Measurements from ENCODE around the gene FLNB.
A peak's percentile ranks its signal among the peaks of the same experiment; 100 is the strongest.

The FLNB gene

DNA sequence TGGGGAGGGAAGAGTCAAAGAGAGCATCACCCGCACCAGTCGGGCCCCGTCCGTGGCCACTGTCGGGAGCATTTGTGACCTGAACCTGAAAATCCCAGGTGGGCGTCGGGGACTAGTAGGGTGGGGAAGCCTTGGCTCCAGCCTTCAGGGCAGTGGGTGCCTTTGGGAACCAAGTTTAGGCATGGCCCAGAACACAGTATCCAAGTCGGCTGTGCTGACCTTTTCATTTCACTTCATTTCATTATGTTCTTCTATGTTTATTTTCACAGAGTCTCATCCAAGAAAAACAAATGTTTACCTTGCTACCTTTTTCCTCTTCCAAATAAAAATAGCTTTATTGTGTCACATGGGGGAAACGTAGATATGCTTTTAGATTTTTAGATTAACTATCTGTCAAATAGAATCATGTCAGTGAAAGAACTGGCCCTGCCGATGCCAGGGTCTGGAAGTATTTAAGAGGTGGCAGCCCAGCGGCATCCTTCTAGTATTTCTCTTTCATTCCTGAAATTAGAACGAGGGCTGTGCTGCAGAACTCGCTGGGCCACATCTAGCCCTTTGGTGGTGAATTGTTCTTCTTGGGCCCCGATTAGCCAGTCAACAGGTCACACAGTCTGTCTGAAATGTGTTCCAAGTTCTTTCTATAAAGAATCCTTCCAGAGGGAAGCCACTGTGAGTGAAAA, 142.0 kb downstream of the FLNB start:
- no peak for DNase-seq

DNA sequence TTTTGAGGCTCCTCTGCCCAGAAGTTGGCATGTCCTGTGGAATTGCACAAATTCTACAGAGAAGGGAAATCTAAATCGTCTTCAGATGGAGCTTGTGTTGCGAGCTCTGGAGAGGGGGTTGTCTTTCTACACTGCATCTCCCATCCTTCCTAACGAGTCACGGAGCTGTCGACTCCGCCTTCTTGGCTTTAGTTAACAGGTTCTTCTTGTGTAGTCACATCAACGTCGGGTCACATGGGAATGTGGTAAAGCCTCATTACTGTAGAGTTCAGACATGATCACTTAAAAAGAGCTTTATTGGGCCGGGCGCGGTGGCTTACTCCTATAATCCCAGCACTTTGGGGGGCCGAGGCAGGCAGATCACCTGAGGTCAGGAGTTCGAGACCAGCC, 142.6 kb downstream of the FLNB start:
- DNase-seq = no peak

GRCh38 chr3:58151637-58152036, 143.4 kb downstream of the FLNB start:
- peak; percentile 39 to 66 for DNase-seq

GRCh38 chr3:58152225-58153015, 144.2 kb downstream of the FLNB start:
- no peak for DNase-seq

DNA sequence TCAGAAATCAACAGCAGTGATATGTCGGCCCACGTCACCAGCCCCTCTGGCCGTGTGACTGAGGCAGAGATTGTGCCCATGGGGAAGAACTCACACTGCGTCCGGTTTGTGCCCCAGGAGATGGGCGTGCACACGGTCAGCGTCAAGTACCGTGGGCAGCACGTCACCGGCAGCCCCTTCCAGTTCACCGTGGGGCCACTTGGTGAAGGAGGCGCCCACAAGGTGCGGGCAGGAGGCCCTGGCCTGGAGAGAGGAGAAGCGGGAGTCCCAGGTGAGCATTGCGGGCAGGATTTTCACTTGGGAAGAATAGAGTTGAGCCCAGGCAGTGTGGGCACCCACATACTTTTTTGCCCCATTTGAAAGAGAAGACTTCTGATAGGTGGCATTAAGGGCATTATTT, 145.1 kb downstream of the FLNB start:
- no peak for DNase-seq

- DNase-seq = peak in 1 of 2 donors; percentile 10
Measured at GRCh38 chr3:58154626-58155449, 146.6 kb downstream of the FLNB start.

- no peak for DNase-seq
Measured at GRCh38 chr3:58155838-58156237, 147.6 kb downstream of the FLNB start.

DNA sequence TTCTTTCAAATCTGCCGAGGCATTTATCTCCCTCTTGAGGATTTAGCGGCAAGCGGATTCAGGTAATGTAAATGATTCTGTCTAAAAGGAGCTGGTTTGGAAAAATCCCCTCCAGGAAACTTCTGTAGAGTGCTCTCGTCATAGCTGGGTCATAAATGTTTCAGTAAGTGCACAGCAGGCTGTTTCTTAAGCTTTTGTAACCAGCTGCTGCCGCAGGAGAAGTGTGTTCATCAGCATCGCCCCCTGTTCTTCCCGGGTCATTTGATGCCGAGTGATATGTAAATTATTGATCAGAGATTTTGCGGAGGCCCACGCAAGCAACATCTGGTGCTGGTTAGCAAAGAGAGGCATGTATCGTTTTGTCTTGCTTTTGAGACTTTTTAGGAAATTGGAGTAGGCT, 149.5 kb downstream of the FLNB start:
- no peak for DNase-seq

DNA sequence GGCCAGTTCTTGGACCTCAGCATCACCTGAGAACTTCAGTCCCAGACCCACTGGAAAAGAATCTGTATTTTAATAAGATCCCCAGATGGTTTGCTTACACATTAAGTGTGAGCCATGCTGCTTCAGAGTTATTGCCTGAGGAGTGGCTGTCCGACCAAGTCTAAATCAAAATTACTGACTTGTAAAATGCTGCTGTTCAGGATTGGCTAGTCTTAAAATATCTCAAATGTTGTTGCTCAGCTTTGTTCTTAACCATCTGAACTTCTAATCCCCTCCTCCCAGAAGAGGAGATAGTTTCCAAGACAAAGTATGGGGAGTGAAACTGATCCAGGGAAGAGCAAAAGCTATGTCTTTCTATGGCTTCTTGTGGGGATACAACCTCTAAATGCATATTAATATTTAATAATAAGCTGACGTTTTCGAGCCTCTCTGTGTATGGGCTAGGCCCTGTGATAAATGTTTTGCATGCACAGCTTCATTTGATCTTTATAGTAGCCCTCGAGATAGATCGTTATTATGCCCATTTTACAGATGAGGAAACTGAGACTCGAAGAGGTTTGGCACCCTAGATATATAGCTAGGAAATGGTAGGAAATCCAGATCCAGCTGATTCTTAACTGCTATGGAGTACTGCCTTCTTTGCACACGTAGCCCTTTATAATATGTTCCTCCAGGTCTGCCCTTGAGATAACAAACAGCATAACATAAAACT, 150.4 kb downstream of the FLNB start:
- no peak for DNase-seq

- no peak for DNase-seq
Measured at GRCh38 chr3:58160399-58160798, 152.2 kb downstream of the FLNB start.

DNA sequence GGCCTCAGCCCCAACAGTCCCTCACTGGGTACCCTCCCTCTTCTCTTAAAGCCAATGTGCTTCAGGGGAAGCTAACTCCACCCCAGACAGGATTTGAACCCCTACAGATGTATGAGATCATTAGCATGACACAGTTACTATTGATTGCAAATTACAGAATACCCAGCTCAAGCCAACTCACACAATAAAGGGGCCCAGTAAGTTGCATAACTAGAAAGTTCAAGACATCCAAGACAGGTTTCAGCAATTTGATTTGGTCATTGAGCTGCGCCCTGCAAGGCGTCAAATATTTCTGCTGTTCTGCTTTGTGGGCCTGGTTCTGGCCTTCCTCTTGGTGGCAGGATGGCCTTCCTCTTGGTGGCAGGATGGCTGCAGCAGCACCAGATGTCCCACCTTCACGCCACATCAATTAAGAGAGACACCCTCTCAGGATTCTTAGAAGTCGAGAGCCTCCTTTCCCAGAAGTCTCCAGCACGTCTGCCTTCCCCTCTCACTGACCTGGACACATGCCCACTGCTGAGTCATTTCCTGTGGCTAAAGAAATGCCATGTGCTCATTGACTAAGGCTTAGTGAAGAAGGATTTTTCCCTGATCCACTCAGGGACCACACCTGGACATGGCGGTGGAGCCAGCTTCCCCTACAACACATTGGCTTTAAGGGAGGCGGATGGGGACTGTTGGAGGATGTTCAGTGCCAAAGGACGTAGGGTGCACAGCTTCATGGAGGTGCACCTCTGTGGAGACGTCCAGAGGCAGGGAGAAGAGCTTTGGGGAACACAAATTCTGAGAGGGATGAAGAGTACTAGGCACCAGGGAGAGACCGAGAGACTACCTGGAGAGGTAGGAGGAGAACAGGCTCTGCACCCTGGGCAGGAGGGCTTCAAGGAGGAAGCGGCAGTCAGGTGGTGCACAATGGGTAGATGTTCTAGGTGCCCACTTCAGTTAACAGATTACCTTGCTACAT, 153.5 kb downstream of the FLNB start:
- no peak for DNase-seq

DNA sequence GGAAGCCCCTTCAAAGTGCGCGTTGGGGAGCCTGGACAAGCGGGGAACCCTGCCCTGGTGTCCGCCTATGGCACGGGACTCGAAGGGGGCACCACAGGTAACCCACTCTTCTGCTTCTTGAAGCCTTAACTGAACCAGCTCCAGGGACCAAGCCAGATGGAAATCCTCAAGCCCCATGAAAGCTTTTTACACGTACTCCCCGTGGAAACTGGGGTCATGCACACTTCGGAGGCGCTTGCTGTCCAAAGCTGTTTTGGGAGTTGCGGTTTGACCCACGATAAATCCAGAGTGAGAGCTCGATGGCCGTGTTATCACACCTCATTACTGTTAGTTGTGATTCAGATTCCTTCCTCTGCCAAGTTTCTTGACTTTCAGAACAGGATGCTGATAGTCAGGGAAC, 155.0 kb downstream of the FLNB start:
- DNase-seq = no peak

GRCh38 chr3:58164199-58164879, 156.1 kb downstream of the FLNB start:
- no peak for DNase-seq

- DNase-seq = no peak
Measured at GRCh38 chr3:58164906-58165821, 156.9 kb downstream of the FLNB start.

DNA sequence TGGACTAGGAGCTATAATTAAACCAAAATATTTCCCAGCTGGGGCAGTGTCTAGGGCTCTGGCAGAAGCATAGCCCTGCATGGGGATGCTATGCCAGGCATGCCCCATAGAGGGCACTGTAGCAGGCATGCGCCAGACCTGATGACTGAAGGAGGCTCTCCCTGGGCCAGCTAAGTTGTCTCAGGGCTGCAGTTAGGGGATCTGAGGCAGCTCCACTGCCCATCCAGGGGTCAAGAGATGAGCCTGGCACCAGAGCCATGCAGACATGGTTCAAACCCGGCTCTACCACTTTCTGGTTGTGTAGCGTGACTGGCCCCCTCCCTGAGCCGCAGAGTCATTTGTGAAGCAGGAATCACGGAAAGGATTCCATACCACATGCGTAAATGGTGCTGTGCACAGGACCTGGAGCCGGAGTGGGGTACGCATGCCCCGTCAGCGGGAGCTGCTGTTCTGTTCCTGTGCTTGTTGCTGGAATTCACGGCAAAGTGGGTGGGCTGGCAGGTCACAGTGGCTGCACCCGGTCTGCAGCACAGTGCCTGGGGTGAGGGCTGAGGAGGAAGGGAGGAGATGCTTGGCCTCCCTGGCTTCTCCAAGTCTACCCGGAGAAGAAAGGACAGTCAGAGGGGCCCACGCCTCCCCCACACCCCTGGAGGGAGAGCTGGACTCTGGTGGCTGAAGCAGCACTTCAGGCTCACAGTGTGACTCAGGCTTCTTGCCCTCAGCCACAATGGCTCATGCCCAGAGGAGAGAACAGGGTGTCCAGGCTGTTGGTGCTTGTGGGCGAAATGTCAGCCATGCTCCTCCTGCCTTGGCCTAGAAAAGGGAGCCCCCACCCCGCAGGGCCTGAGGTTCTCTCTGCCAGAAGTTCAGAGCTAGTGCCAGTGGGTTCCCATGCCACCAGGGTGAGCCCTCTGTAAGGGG, 159.5 kb downstream of the FLNB start:
- peak; percentile 51 for DNase-seq

DNA sequence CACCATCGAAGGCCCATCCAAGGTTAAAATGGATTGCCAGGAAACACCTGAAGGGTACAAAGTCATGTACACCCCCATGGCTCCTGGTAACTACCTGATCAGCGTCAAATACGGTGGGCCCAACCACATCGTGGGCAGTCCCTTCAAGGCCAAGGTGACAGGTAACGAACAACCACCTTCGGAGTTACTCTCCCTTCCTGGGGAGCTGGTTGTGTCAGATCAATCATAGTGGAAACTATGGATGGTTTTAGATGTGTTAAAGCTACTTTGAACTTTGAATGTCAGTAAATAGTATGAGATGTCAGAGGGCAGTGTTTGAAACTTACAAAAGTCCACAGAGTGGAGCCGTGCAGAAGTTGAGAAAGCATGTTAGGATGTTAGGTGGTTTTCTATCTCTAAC, 160.3 kb downstream of the FLNB start:
- no peak for DNase-seq

DNA sequence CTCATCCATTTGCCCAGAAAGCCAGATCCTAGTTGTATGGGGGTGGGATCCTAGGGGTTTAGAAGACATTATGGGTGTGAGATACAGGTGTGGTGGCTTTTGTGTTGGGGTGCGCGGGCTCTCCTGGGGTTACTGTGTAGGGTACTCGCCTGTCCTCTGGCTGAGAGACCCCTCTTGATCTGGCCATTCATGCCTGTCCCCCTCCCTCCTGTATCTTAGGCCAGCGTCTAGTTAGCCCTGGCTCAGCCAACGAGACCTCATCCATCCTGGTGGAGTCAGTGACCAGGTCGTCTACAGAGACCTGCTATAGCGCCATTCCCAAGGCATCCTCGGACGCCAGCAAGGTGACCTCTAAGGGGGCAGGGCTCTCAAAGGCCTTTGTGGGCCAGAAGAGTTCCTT, 161.1 kb downstream of the FLNB start:
- no peak for DNase-seq

GRCh38 chr3:58170376-58170775, 162.2 kb downstream of the FLNB start:
- DNase-seq = no peak

- DNase-seq = no peak
Measured at GRCh38 chr3:58171126-58171525, 162.9 kb downstream of the FLNB start.
